SK-N-SH treated with all-trans-retinoic acid at 6 μM for 48 hours (cell line): ENCODE data around the gene MDC1.
"Not testable (repeated sequence)": the region's sequence is repeated elsewhere in the genome, so short reads cannot be mapped to it uniquely, and the experiment has no call there.

ENCODE experiments used
- ATAC-seq: fragments of 200-7000 bp; cut with Tn5 transposase; 3 replicates; pipeline ENCODE4 v1.9.1; 2020; ENCODE audit warnings: mild to moderate bottlenecking, moderate library complexity
- ARNTL ChIP-seq: fragments of 450-650 bp; formaldehyde crosslinking; IDR thresholded peaks from 2 replicates; pipeline ENCODE4 v1.5.0; 2020; ENCODE audit warnings: low read depth, mild to moderate bottlenecking, moderate library complexity, borderline replicate concordance
- CREB5 ChIP-seq: fragments of 250-450 bp; sonication (Bioruptor Pico); IDR thresholded peaks from 2 replicates; pipeline ENCODE4 v1.5.1; 2020; ENCODE audit warnings: low read depth, mild to moderate bottlenecking, moderate library complexity
- CSDC2 ChIP-seq: fragments of 250-450 bp; sonication (Bioruptor Pico); IDR thresholded peaks from 2 replicates; pipeline ENCODE4 v1.5.0; 2020; ENCODE audit warnings: mild to moderate bottlenecking, moderate library complexity
- ESRRG ChIP-seq: fragments of 250-450 bp; sonication (Bioruptor Pico); IDR thresholded peaks from 2 replicates; pipeline ENCODE4 v1.6.1; 2021; ENCODE audit warnings: mild to moderate bottlenecking
- GLIS3 ChIP-seq: fragments of 250-450 bp; sonication (Bioruptor Pico); IDR thresholded peaks from 2 replicates; pipeline ENCODE4 v1.5.0; 2020; ENCODE audit warnings: mild to moderate bottlenecking, moderate library complexity
- OSR1 ChIP-seq: fragments of 250-450 bp; sonication (Bioruptor Pico); IDR thresholded peaks from 2 replicates; pipeline ENCODE4 v1.8.0; 2022; ENCODE audit warnings: moderate library complexity, mild to moderate bottlenecking, inconsistent platforms
- PATZ1 ChIP-seq: fragments of 250-450 bp; sonication (Bioruptor Pico); IDR thresholded peaks from 2 replicates; pipeline ENCODE4 v1.8.0; 2020; ENCODE audit warnings: mild to moderate bottlenecking, moderate library complexity, borderline replicate concordance
- PPARA ChIP-seq: fragments of 250-450 bp; sonication (Bioruptor Pico); IDR thresholded peaks from 2 replicates; pipeline ENCODE4 v1.5.0; 2020; ENCODE audit warnings: mild to moderate bottlenecking, borderline replicate concordance
- RARB ChIP-seq: fragments of 250-450 bp; sonication (Bioruptor Pico); IDR thresholded peaks from 2 replicates; pipeline ENCODE4 v1.8.0; 2021; ENCODE audit warnings: mild to moderate bottlenecking, moderate library complexity
- TCF4 ChIP-seq: fragments of 250-450 bp; sonication (Bioruptor Pico); IDR thresholded peaks from 2 replicates; pipeline ENCODE4 v1.8.0; 2021; ENCODE audit warnings: mild to moderate bottlenecking, moderate library complexity, borderline replicate concordance
- TOX ChIP-seq: fragments of 250-450 bp; sonication (Bioruptor Pico); IDR thresholded peaks from 2 replicates; pipeline ENCODE4 v1.8.0; 2021; ENCODE audit warnings: mild to moderate bottlenecking, moderate library complexity, borderline replicate concordance
- ZC3H10 ChIP-seq: fragments of 250-450 bp; sonication (Bioruptor Pico); IDR thresholded peaks from 2 replicates; pipeline ENCODE4 v1.5.1; 2021; ENCODE audit warnings: mild to moderate bottlenecking, moderate library complexity
- ZFP3 ChIP-seq: fragments of 250-450 bp; sonication (Bioruptor Pico); IDR thresholded peaks from 2 replicates; pipeline ENCODE4 v1.5.0; 2020; ENCODE audit warnings: mild to moderate bottlenecking, moderate library complexity
- ZFP30 ChIP-seq: fragments of 450-650 bp; formaldehyde crosslinking; IDR thresholded peaks from 2 replicates; pipeline ENCODE4 v1.5.0; 2022; ENCODE audit warnings: mild to moderate bottlenecking, moderate library complexity
- ZNF565 ChIP-seq: fragments of 450-650 bp; formaldehyde crosslinking; conservative IDR thresholded peaks from 2 replicates; pipeline ENCODE4 v1.5.0; 2020; ENCODE audit warnings: low read depth, mild to moderate bottlenecking, moderate library complexity
- ZNF70 ChIP-seq: fragments of 450-650 bp; formaldehyde crosslinking; IDR thresholded peaks from 2 replicates; pipeline ENCODE4 v1.5.0; 2020; ENCODE audit warnings: mild to moderate bottlenecking, moderate library complexity
- ZNF8 ChIP-seq: fragments of 450-650 bp; formaldehyde crosslinking; IDR thresholded peaks from 2 replicates; pipeline ENCODE4 v1.5.0; 2020; ENCODE audit warnings: mild to moderate bottlenecking, moderate library complexity
- TF ChIP-seq, protein P1 (sequence below): fragments of 250-450 bp; sonication (Bioruptor Pico); IDR thresholded peaks from 2 replicates; pipeline ENCODE4 v1.8.0; 2021; ENCODE audit warnings: low read depth, mild to moderate bottlenecking, moderate library complexity, borderline replicate concordance
- TF ChIP-seq, protein P2 (sequence below): fragments of 250-450 bp; sonication (Bioruptor Pico); IDR thresholded peaks from 2 replicates; pipeline ENCODE4 v1.5.1; 2021; ENCODE audit warnings: mild to moderate bottlenecking, moderate library complexity

Gene MDC1

DNA sequence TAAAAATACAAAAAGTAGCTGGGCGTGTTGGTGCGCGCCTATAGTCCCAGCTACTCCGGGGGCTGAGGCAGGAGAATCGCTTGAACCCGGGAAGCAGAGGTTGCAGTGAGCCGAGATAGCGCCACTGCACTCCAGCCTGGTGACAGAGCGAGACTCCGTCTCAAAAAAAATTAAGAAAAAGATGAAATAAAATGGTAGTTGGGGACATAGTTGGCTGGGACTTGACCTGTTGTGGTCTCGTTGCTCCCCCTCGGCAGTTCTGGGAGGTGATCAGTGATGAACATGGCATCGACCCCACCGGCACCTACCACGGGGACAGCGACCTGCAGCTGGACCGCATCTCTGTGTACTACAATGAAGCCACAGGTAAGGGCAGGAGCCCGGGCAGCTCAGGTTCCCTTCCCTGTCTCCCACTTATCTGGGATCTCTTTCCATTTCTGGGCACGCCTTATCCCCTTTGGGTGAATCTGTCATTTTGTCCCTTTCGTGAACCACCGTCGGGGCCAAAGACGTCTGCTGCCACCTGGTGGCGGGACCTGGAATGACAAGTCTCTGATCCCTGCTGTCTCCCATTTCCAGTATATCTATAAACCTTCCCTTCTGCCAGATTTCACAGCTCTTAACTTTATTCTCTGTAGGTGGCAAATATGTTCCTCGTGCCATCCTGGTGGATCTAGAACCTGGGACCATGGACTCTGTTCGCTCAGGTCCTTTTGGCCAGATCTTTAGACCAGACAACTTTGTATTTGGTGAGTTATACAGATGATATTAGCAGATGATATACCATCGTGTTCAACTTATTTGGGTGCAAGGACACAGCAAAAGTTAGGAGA is 5.4 kb upstream of the MDC1 start:
- ATAC-seq: peak; percentile 0; the same call in 1 of the 3 replicates

DNA sequence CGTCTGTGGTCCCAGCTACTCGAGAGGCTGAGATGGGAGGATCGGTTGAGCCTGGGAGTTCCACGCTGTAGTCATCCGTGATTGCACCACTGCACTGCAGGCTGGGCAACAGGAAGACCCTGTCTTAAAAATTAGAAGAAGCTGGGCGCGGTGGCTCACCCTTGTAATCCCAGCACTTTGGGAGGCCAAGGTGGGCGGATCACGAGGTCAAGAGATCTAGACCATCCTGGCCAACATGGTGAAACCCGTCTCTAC is 4.9 kb upstream of the MDC1 start:
- not testable (repeated sequence) for ATAC-seq

More for the DNA sequence above, 5.4 kb upstream of the MDC1 start:
- TF ChIP-seq ZNF8: no peak
- TF ChIP-seq ZNF565 (CRISPR knock-in tag): no peak
- TF ChIP-seq RARB (CRISPR knock-in tag): no peak
- TF ChIP-seq PATZ1 (CRISPR knock-in tag): no peak
- TF ChIP-seq GLIS3 (CRISPR knock-in tag): no peak
- TF ChIP-seq ZFP3 (CRISPR knock-in tag): no peak
- TF ChIP-seq PPARA (CRISPR knock-in tag): no peak
- no peak for TF ChIP-seq OSR1

DNA sequence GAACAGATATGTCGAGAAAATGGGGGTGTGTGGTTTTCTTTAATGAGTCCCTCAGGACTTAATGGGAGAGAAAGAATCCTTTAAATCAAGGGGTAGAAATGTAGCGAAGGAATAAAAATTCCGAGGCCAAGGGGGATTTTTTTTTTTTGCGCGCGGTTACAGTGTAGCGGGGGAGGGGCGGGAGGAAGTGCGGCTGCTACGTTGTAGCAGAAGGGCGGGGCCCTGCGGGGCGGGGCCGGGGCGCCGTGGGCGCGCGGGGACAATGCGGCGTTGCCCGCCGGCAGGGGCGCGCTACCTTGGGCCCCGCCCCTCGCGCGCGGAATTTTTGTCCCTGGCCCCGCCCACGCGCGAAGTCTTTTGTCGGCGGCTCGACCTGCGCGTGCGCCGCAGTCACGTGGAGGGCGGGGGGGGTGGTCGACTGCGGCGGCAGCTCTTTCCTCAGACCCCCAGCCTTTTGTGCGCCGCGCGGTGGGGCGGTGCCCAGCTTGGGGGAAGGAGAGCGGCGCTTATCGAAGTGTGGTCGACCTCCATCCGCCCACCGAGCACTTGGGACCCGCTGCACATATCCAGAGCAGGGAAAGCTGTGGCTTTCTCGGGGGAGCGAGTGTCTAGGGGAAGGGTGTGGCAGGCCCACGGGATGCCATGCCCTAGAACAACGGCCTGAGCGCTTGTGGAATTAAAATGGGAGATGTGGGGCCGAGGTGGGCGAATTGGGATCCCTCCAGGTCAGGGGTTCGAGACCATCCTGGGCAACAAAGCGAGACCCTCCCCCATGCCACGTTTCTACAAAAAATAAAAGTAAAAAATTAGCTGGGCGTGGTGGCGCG is 4.3 kb upstream of the MDC1 start:
- TF ChIP-seq ZC3H10 (CRISPR knock-in tag) (no peak), ZFP30 (CRISPR knock-in tag) (peak; percentile 47; the same call in 1 of the 2 replicates), ARNTL (0 out of 2 replicates have a peak, but pooled peaks have one; percentile 45), ZNF70 (CRISPR knock-in tag) (peak; percentile 34; the same call in 1 of the 2 replicates), ESRRG (CRISPR knock-in tag) (peak; percentile 67; the same call in 1 of the 2 replicates), GLIS3 (CRISPR knock-in tag) (peak; percentile 75; the same call in 1 of the 2 replicates), ZFP3 (CRISPR knock-in tag) (0 out of 2 replicates have a peak, but pooled peaks have one; percentile 36), RARB (CRISPR knock-in tag) (0 out of 2 replicates have a peak, but pooled peaks have one; percentile 28), CSDC2 (CRISPR knock-in tag) (no peak), ZNF565 (CRISPR knock-in tag) (no peak)
- TF ChIP-seq, protein P1, sequence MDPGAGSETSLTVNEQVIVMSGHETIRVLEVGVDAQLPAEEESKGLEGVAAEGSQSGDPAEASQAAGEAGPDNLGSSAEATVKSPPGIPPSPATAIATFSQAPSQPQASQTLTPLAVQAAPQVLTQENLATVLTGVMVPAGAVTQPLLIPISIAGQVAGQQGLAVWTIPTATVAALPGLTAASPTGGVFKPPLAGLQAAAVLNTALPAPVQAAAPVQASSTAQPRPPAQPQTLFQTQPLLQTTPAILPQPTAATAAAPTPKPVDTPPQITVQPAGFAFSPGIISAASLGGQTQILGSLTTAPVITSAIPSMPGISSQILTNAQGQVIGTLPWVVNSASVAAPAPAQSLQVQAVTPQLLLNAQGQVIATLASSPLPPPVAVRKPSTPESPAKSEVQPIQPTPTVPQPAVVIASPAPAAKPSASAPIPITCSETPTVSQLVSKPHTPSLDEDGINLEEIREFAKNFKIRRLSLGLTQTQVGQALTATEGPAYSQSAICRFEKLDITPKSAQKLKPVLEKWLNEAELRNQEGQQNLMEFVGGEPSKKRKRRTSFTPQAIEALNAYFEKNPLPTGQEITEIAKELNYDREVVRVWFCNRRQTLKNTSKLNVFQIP: 0 out of 2 replicates have a peak, but pooled peaks have one; percentile 18
- ATAC-seq: peak; percentile 14

DNA sequence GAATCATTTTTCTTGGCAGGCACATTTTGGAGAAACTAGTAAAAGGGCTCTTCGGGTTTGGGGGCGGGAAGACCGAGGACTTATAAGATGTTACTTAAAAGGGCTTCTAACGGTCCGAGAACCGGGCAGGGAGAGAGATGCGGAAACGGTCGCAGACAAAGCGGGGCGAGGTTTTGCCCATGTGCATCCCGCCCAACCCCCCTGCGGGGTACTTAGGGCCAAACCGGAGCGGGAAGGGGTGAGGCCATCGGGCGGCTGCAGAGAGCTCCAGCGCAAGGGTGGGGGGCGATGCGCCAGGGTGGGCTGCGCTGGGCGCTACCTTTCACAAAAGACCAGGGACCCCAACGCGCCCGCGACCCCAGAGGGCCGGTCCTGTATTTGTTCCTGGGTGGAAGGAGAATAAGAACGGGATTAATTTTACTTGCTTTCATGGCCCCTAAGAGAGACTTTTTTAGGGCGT is 3.7 kb upstream of the MDC1 start:
- no peak for ATAC-seq
- TF ChIP-seq TCF4 (CRISPR knock-in tag): peak; percentile 27; the same call in 1 of the 2 replicates
- no peak for TF ChIP-seq ZNF8
- TF ChIP-seq GLIS3 (CRISPR knock-in tag): peak; percentile 91
- TF ChIP-seq, protein P2, sequence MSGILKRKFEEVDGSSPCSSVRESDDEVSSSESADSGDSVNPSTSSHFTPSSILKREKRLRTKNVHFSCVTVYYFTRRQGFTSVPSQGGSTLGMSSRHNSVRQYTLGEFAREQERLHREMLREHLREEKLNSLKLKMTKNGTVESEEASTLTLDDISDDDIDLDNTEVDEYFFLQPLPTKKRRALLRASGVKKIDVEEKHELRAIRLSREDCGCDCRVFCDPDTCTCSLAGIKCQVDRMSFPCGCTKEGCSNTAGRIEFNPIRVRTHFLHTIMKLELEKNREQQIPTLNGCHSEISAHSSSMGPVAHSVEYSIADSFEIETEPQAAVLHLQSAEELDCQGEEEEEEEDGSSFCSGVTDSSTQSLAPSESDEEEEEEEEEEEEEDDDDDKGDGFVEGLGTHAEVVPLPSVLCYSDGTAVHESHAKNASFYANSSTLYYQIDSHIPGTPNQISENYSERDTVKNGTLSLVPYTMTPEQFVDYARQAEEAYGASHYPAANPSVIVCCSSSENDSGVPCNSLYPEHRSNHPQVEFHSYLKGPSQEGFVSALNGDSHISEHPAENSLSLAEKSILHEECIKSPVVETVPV (CRISPR knock-in tag): 0 out of 2 replicates have a peak, but pooled peaks have one; percentile 18
- peak; percentile 23; the same call in 1 of the 2 replicates for TF ChIP-seq CREB5 (CRISPR knock-in tag)
- TF ChIP-seq ESRRG (CRISPR knock-in tag): peak; percentile 26; the same call in 1 of the 2 replicates
- 0 out of 2 replicates have a peak, but pooled peaks have one; percentile 20 for TF ChIP-seq RARB (CRISPR knock-in tag)
- no peak for TF ChIP-seq ZNF70 (CRISPR knock-in tag)
- TF ChIP-seq TOX: no peak
- TF ChIP-seq, all 23 proteins: peak for 6
